MM.1S (cell line): ENCODE data around the gene DCP2.

Source experiments
- DNase-seq: peaks from one replicate; pipeline ENCODE4 v3.0.0-alpha.2; 2015
- H2AFZ ChIP-seq: fragments of 300-600 bp; sonication (generic); 2 replicates; pipeline ENCODE4 v1.6.0; 2016; ENCODE audit warnings: antibody characterized with exemption, low read length
- H3F3A ChIP-seq: fragments of 300-600 bp; sonication (generic); 2 replicates; pipeline ENCODE4 v1.6.1; 2016; ENCODE audit warnings: mild to moderate bottlenecking, antibody characterized with exemption, low read length, moderate library complexity, mixed read lengths; ENCODE audit not compliant: insufficient read depth
- H3K27ac ChIP-seq: fragments of 300-600 bp; sonication (generic); 2 replicates; pipeline ENCODE4 v1.5.1; 2016; ENCODE audit warnings: mild to moderate bottlenecking, low read length
- H3K27me3 ChIP-seq: fragments of 300-600 bp; sonication (generic); replicated peaks from 2 replicates; pipeline ENCODE4 v1.6.0; 2016; ENCODE audit warnings: low read length; ENCODE audit not compliant: insufficient read depth
- H3K36me3 ChIP-seq: fragments of 300-600 bp; sonication (generic); replicated peaks from 2 replicates; pipeline ENCODE4 v1.6.1; 2016; ENCODE audit warnings: mild to moderate bottlenecking, low read length, mixed read lengths; ENCODE audit not compliant: insufficient read depth
- H3K4me1 ChIP-seq: fragments of 300-600 bp; sonication (generic); 2 replicates; pipeline ENCODE4 v1.6.1; 2016; ENCODE audit warnings: low read length, mixed read lengths
- H3K4me2 ChIP-seq: fragments of 300-600 bp; sonication (generic); 2 replicates; pipeline ENCODE4 v1.6.0; 2016; ENCODE audit warnings: low read depth, low read length
- H3K4me3 ChIP-seq: fragments of 300-600 bp; sonication (generic); 2 replicates; pipeline ENCODE4 v1.5.1; 2016; ENCODE audit warnings: low read length, mixed read lengths
- H3K79me2 ChIP-seq: fragments of 300-600 bp; sonication (generic); 2 replicates; pipeline ENCODE4 v1.6.1; 2016; ENCODE audit warnings: mixed run types, low read length, mixed read lengths
- H3K9ac ChIP-seq: fragments of 300-600 bp; sonication (generic); 2 replicates; pipeline ENCODE4 v1.6.1; 2016; ENCODE audit warnings: low read length, mixed read lengths
- H3K9me2 ChIP-seq: fragments of 300-600 bp; sonication (generic); replicated peaks from 2 replicates; pipeline ENCODE4 v1.6.1; 2016; ENCODE audit warnings: mild to moderate bottlenecking, low read length, mixed read lengths; ENCODE audit not compliant: insufficient read depth
- H3K9me3 ChIP-seq: fragments of 300-600 bp; sonication (generic); replicated peaks from 2 replicates; pipeline ENCODE4 v1.6.1; 2016; ENCODE audit warnings: mild to moderate bottlenecking, low read length, mixed read lengths; ENCODE audit not compliant: insufficient read depth
- H4K20me1 ChIP-seq: fragments of 300-600 bp; sonication (generic); 2 replicates; pipeline ENCODE4 v1.6.1; 2016; ENCODE audit warnings: mild to moderate bottlenecking, low read length, moderate library complexity, mixed read lengths; ENCODE audit not compliant: insufficient read depth
- CTCF ChIP-seq: fragments of 300-600 bp; sonication (generic); IDR thresholded peaks from 2 replicates; pipeline ENCODE4 v1.5.1; 2016; ENCODE audit warnings: antibody characterized with exemption, low read length, mixed read lengths
- EZH2 ChIP-seq: fragments of 300-600 bp; sonication (generic); optimal IDR thresholded peaks from 2 replicates; pipeline ENCODE3; 2017; ENCODE audit warnings: low read depth, mild to moderate bottlenecking, antibody characterized with exemption, low read length, mixed read lengths
- EZH2phosphoT487 ChIP-seq: fragments of 300-600 bp; sonication (generic); IDR thresholded peaks from 2 replicates; pipeline ENCODE4 v1.6.1; 2018; ENCODE audit warnings: antibody characterized with exemption, low read length

The DCP2 gene

DNA sequence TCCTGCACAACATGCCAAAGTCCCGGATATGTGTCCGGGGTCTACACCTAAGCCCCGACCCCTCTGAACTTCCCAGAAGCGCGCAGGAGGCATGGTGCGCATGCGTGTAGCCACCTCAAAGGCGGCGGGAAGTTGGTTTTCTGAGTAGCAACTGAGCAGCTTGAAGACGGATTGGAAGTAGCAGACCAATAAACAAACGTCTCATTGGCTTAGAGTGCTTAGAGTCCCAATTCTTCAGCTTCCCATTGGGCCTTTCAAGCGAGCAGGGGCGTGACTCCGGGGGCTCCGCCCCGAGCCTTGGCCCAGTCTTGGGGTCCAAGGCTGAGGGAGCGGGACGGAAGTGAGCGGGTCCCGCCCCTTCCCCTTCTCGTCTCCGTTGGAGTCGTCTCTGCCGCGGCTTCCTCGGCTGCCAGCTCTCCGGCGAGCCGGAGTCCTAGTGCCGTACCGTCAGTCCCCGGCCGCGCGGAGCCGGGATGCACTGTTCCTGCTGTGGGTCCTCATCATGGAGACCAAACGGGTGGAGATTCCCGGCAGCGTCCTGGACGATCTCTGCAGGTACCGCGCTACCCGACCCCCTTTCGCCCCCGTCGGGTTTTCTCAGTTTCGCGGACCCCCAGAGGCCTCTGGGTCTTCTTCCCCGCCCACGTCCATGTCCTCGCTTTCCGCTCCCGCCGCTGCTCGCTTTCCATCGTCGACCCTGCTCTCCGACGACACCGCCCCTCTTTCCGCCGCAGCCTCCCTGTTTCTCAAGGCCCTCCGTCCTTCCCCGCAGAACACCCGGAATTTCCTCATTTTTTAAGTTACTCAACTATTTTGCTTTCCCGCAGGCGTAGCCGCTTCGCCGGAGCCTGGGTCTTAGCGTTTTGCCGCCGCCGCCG is at the start of gene DCP2:
Gene DCP2, plus strand, starts transcription at position 367 of the 878 bp plus-strand sequence. Its CDS starts 136 bp downstream, at position 503.
- H3K27ac ChIP-seq: peak within 1 kb of the TSS; percentile 56; the same call in 1 of the 2 replicates
- H3K9me3 ChIP-seq: no peaks in the 10 kb centered on the region
- no peaks in the 10 kb centered on the region for H3K9me2 ChIP-seq
- TF ChIP-seq EZH2phosphoT487 (no peak), EZH2 (no peak), CTCF (no peak)
- peak within 1 kb of the TSS; percentile 85 for H3K4me2 ChIP-seq
- peak within 1 kb of the TSS; percentile 96 for H2AFZ ChIP-seq
- peaks cover 17% of the 10 kb centered on the region for H3K4me1 ChIP-seq
- H3K9ac ChIP-seq: peak within 1 kb of the TSS; percentile 75
- DNase-seq: peak; percentile 99
- peak within 1 kb of the TSS; percentile 89 for H3K4me3 ChIP-seq
- peaks cover 8% of the 10 kb centered on the region; the same call in 1 of the 2 replicates for H3F3A ChIP-seq
- H3K79me2 ChIP-seq: peaks cover 52% of the 10 kb centered on the region
- H3K36me3 ChIP-seq: no peaks in the 10 kb centered on the region
- peaks cover 3% of the 10 kb centered on the region; the same call in 1 of the 2 replicates for H3K27me3 ChIP-seq
- H4K20me1 ChIP-seq: 0 out of 2 replicates have a peak, but pooled peaks cover 4% of the 10 kb centered on the region

- peaks cover 31% of the 10 kb centered on the region for H3F3A ChIP-seq
Measured at GRCh38 chr5:112929336-112930081, 47.1 kb upstream of the DCP2 start.

DNA sequence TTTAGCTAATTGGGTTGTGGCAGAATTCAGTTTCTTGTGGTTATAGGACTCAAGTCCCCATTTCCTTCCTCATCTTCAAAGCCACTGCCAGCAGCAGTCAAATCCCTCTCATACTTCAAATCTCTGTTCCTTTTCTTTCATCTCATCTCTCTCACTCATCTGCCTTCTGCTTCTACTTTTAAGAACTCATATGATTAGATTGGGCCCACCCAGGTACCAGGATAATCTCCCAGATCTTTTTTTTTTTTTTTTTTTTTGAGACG is 46.6 kb upstream of the DCP2 start:
- H3F3A ChIP-seq: peaks cover 31% of the 10 kb centered on the region
- TF ChIP-seq EZH2 (no peak), EZH2phosphoT487 (no peak)
- no peaks in the 10 kb centered on the region for H3K9me2 ChIP-seq
- H3K36me3 ChIP-seq: no peaks in the 10 kb centered on the region
- no peaks in the 10 kb centered on the region for H3K27me3 ChIP-seq
- H3K27ac ChIP-seq: peak overlapping the region; percentile 92
- no peak overlapping the region for H3K4me3 ChIP-seq
- H3K4me2 ChIP-seq: peak overlapping the region; percentile 98
- no peaks in the 10 kb centered on the region for H3K9me3 ChIP-seq
- H3K4me1 ChIP-seq: peaks cover 37% of the 10 kb centered on the region
- H2AFZ ChIP-seq: no peak overlapping the region
- no peaks in the 10 kb centered on the region for H4K20me1 ChIP-seq
- peak; percentile 87 for DNase-seq
- H3K79me2 ChIP-seq: peaks cover 18% of the 10 kb centered on the region
- peak overlapping the region; percentile 78; the same call in 1 of the 2 replicates for H3K9ac ChIP-seq

More at GRCh38 chr5:112929336-112930081, 47.1 kb upstream of the DCP2 start:
- Histone ChIP-seq H2AFZ (peak overlapping the region; percentile 66), H3K9me3 (no peaks in the 10 kb centered on the region), H3K4me2 (peak overlapping the region; percentile 98), H3K9me2 (no peaks in the 10 kb centered on the region), H3K4me1 (peaks cover 38% of the 10 kb centered on the region), H3K27ac (peak overlapping the region; percentile 92), H4K20me1 (no peaks in the 10 kb centered on the region), H3K4me3 (peak overlapping the region; percentile 63), H3K9ac (peak overlapping the region; percentile 78), H3K27me3 (no peaks in the 10 kb centered on the region), H3K36me3 (no peaks in the 10 kb centered on the region), H3K79me2 (peaks cover 18% of the 10 kb centered on the region)
- no peak for TF ChIP-seq EZH2phosphoT487
- no peak for TF ChIP-seq CTCF
- TF ChIP-seq EZH2: no peak
- peak; percentile 87 for DNase-seq
